Testis (tissue), 3 donors: Measurements from ENCODE around the gene SPACA7. TPM values are rescaled to one million over a fixed set of nuclear protein-coding genes. Genes with fewer than 3 reads are reported as not detected.

Experiments
- DNase-seq: peaks from one replicate; pipeline ENCODE4 v3.0.0-alpha.2; 2019
- H3K27ac ChIP-seq, 2 donors: fragments of 200-600 bp; sonication (generic); one replicate each; pipeline ENCODE4 v1.5.1; 2019
- H3K27me3 ChIP-seq: fragments of 200-600 bp; sonication (generic); one replicate; pipeline ENCODE4 v1.5.1; 2019
- H3K36me3 ChIP-seq: fragments of 200-600 bp; sonication (generic); one replicate; pipeline ENCODE4 v1.5.1; 2017; ENCODE audit warnings: low read depth; ENCODE audit errors: missing control alignments
- H3K4me1 ChIP-seq: fragments of 200-600 bp; sonication (generic); one replicate; pipeline ENCODE4 v1.5.1; 2019
- H3K4me3 ChIP-seq, 2 donors: fragments of 200-600 bp; sonication (generic); one replicate each; pipeline ENCODE4 v1.5.1; 2017 to 2019
- H3K9me3 ChIP-seq: fragments of 200-600 bp; sonication (generic); one replicate; pipeline ENCODE4 v1.5.1; 2017
- CTCF ChIP-seq, 3 experiments: fragments of 450-650 bp in 2 of 3; fragments of 200-600 bp in 1 of 3; sonication (generic) in 1 of 3; IDR thresholded peaks; one replicate each; pipeline ENCODE4 v1.5.1; 2016 to 2019; ENCODE audit warnings: antibody characterized with exemption in 3 of 3, mild to moderate bottlenecking in 2 of 3, moderate library complexity in 1 of 3
- POLR2A ChIP-seq: fragments of 450-650 bp; IDR thresholded peaks from one replicate; pipeline ENCODE4 v1.6.1; 2017; ENCODE audit warnings: antibody characterized with exemption, mild to moderate bottlenecking, moderate library complexity
- WGBS, 2 donors: methylation state at CpG; one replicate each; pipeline ENCODE4 v1.1.5; 2018; 5-methylcytosine and 5-hydroxymethylcytosine counted together
- intact Hi-C: fragments of 100-400 bp; cut with DNase I; formaldehyde crosslinking; loops from one replicate; pipeline ENCODE4 v1.15.1; 2023; ENCODE audit warnings: low total_unique reads
- polyA plus RNA-seq: library from polyadenylated mRNA; stranded (reverse); fragments of 350-450 nt; fragmentation: Illumina TruSeq; extraction: RNeasy Lipid Tissue Mini Kit (QIAGEN cat#74804); gene quantifications from one replicate; pipeline ENCODE4 v1.2.3, GENCODE V29; 2014; ENCODE audit warnings: low read depth, low replicate concordance; ENCODE audit not compliant: insufficient read depth
- total RNA-seq, 2 donors: library from RNA; depleted of rRNA; stranded (reverse); fragments of >200 nt; gene quantifications; one replicate each; pipeline ENCODE4 v1.2.3, GENCODE V29; 2016

SPACA7 gene
- total and polyA plus RNA-seq, 3 donors from 2014 or later, result 27.7 to 97.6 (median 63.0) TPM

GRCh38 chr13:112457081-112457480 lies 80.9 kb downstream of the SPACA7 start:
- intact Hi-C loops, result no loop called here
- Histone ChIP-seq H3K27me3 (no peaks in the 10 kb centered on the region), H3K27ac (no peak overlapping the region), H3K36me3 (no peaks in the 10 kb centered on the region), H3K9me3 (no peaks in the 10 kb centered on the region), H3K4me1 (no peaks in the 10 kb centered on the region), H3K4me3 (no peak overlapping the region)
- WGBS, 2 donors, result 89 to 93% methylated on average over 9 of the region's 9 CpGs
- TF ChIP-seq CTCF (IDR thresholded peaks at IDR 0.05), result no peak
- no peak for TF ChIP-seq POLR2A
- DNase-seq, result no peak

- no peaks in the 10 kb centered on the region for H3K27me3 ChIP-seq
- intact Hi-C loops, result no loop called here
- 83 to 84% methylated on average over 13 of the region's 13 CpGs for WGBS, 2 donors
- TF ChIP-seq CTCF (IDR thresholded peaks at IDR 0.05), result no peak
- no peak for TF ChIP-seq POLR2A
- no peaks in the 10 kb centered on the region for H3K36me3 ChIP-seq
- DNase-seq, result no peak
- H3K27ac ChIP-seq, result no peak overlapping the region
- no peaks in the 10 kb centered on the region for H3K4me1 ChIP-seq
- no peak overlapping the region for H3K4me3 ChIP-seq
- no peaks in the 10 kb centered on the region for H3K9me3 ChIP-seq
Measured at GRCh38 chr13:112457485-112457884, 81.3 kb downstream of the SPACA7 start.

GRCh38 chr13:112462408-112462807 lies 86.3 kb downstream of the SPACA7 start:
- no peaks in the 10 kb centered on the region for H3K36me3 ChIP-seq
- no peak overlapping the region for H3K27ac ChIP-seq
- intact Hi-C loops, result no loop called here
- no peaks in the 10 kb centered on the region for H3K4me1 ChIP-seq
- DNase-seq, result no peak
- no peaks in the 10 kb centered on the region for H3K27me3 ChIP-seq
- no peak overlapping the region for H3K4me3 ChIP-seq
- no peak for TF ChIP-seq CTCF (IDR thresholded peaks at IDR 0.05)
- no peak for TF ChIP-seq POLR2A
- WGBS, 2 donors, result 85 to 87% methylated on average over 5 of the region's 5 CpGs
- H3K9me3 ChIP-seq, result no peaks in the 10 kb centered on the region

- H3K9me3 ChIP-seq, result no peaks in the 10 kb centered on the region
- H3K36me3 ChIP-seq, result no peaks in the 10 kb centered on the region
- WGBS, 2 donors, result 74 to 95% methylated on average over 13 to 14 of the region's 14 CpGs
- H3K27ac ChIP-seq, result no peak overlapping the region
- H3K4me1 ChIP-seq, result no peaks in the 10 kb centered on the region
- TF ChIP-seq CTCF (IDR thresholded peaks at IDR 0.05), result no peak
- no peak for TF ChIP-seq POLR2A
- no peak for DNase-seq
- no peak overlapping the region for H3K4me3 ChIP-seq
- intact Hi-C loops, result no loop called here
- no peaks in the 10 kb centered on the region for H3K27me3 ChIP-seq
Measured at GRCh38 chr13:112464720-112465119, 88.6 kb downstream of the SPACA7 start.

- TF ChIP-seq POLR2A (no peak), CTCF (IDR thresholded peaks at IDR 0.05) (no peak)
- Histone ChIP-seq H3K27ac (no peak overlapping the region), H3K4me3 (no peak overlapping the region), H3K9me3 (no peaks in the 10 kb centered on the region), H3K36me3 (no peaks in the 10 kb centered on the region), H3K4me1 (no peaks in the 10 kb centered on the region), H3K27me3 (no peaks in the 10 kb centered on the region)
- intact Hi-C loops, result no loop called here
- DNase-seq, result no peak
- 67 to 76% methylated on average over 31 to 35 of the region's 35 CpGs for whole genome bisulfite sequencing, 2 donors
Measured at GRCh38 chr13:112465251-112466131, 89.3 kb downstream of the SPACA7 start.
